VCaP (cell line): Measurements from ENCODE around the gene ADARB2.

ENCODE experiments used
- H3K27ac ChIP-seq: fragments of 450-650 bp; 2 replicates; pipeline ENCODE4 v1.5.1; 2017
- TF ChIP-seq, protein P1 (sequence below): fragments of 450-650 bp; conservative IDR thresholded peaks from 2 replicates; pipeline ENCODE4 v1.5.1; 2017; ENCODE audit warnings: mild to moderate bottlenecking, moderate library complexity

ADARB2 gene

DNA sequence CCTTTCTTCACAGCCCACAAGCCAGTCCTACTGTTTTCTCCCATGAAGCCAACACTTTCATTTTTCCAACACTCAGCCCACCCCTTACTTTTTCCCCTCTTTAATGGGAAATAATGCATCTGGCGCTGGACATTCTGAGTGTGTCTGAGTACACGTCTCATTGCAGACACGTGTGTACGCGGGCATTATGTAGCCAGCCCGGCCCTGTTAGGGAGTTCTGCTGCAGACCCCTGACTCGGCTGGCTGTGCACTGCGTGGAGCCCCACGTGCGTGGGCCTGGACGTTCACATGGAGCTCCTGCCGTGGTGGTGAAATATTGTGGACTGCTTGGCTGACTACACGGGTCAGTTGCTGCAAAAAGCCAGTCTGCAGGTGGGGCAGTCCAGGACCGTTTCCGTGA lies 233.0 kb downstream of the ADARB2 start:
- TF ChIP-seq, protein P1, sequence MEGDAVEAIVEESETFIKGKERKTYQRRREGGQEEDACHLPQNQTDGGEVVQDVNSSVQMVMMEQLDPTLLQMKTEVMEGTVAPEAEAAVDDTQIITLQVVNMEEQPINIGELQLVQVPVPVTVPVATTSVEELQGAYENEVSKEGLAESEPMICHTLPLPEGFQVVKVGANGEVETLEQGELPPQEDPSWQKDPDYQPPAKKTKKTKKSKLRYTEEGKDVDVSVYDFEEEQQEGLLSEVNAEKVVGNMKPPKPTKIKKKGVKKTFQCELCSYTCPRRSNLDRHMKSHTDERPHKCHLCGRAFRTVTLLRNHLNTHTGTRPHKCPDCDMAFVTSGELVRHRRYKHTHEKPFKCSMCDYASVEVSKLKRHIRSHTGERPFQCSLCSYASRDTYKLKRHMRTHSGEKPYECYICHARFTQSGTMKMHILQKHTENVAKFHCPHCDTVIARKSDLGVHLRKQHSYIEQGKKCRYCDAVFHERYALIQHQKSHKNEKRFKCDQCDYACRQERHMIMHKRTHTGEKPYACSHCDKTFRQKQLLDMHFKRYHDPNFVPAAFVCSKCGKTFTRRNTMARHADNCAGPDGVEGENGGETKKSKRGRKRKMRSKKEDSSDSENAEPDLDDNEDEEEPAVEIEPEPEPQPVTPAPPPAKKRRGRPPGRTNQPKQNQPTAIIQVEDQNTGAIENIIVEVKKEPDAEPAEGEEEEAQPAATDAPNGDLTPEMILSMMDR = no peak
- H3K27ac ChIP-seq = no peak overlapping the region

DNA sequence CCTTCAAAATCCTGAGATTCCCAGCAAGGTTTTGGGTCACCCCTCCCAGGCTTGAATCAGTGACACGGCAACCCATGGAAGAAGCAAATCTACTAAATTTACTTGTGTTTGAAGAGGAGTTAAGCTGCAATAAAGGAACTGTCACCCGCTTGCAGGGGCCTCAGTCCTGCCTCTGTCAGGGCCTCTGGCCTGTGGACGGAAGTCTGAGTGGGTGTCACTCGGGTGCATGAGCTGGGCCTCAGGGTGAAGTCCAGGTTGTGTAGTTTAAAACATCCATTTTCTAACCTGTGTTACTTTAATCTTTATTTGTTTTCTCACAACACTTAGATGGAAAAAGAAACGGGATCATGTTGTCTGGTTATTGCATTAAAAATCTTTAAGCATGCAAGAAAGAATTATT lies 234.9 kb downstream of the ADARB2 start:
- H3K27ac ChIP-seq = no peak overlapping the region
- TF ChIP-seq, protein P1 = no peak

DNA sequence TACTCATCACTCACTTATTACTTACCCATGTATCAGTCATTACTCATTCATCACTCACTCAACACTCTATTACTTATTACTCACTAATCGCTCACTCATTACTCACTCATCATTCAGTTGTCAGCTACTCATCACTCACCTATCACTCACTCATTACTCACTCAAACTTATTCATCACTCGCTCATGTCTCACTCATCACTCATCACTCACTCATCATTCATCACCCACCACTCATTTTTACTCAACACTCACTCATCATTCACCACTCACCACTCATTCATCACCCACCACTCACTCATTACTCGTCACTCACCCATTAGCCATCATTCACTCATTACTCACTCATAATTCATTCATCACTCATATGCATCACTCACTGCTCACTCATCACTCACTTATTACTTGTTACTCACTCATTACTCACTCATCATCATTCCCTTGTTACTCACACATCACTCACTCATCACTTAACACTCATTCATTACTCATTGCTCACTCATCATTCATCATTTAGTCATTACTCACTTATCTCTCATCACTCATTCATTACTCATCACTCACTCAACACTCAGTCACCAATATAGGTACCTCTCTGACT lies 237.9 kb downstream of the ADARB2 start:
- TF ChIP-seq, protein P1 = no peak
- no peak overlapping the region for H3K27ac ChIP-seq

DNA sequence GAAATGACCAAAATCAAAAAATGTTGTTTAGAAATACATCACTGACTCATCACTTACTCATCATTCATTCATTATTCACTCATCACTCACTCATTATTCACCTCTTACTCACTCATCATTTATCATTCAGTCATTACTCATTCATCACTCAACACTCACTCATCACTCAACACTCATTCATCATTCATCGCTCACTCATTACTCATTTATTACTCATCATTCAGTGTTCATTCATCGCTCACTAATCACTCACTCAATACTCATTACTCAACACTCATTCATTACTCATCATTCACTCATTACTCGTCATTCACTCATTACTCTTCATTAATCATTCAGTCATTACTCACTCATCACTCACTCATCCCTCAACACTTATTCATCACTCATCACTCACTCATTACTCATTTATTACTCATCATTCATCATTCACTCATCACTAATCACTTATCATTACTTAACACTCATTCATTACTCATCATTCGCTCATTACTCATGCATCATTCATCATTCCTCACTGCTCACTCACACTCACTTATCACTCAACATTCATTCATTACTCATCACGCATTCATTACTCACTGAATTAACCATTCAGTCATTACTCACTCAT lies 238.5 kb downstream of the ADARB2 start:
- TF ChIP-seq, protein P1 = no peak
- H3K27ac ChIP-seq = no peak overlapping the region

DNA sequence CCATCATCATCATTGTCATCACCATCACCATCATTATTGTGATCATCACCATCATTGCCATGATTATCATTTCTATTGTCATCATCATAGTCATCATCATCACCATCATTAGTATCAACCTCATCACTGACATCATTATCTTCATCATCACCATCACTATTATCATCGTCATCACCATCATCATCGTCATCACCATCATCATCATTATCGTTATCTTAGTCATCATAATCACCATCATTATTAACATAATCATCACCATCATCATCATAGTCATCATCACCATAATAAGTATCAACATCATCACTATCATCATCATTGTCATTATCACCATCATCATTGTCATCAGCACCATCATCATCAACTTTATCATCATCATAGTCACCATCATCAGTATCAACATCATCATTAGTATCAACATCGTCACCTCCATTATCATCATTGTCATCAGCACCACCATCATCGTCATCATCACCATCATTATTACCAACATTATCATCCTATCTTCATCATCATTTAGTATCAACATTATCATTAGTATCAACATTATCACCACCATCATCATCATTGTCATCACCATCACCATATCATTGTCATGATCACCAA lies 241.3 kb downstream of the ADARB2 start:
- TF ChIP-seq, protein P1 = no peak

DNA sequence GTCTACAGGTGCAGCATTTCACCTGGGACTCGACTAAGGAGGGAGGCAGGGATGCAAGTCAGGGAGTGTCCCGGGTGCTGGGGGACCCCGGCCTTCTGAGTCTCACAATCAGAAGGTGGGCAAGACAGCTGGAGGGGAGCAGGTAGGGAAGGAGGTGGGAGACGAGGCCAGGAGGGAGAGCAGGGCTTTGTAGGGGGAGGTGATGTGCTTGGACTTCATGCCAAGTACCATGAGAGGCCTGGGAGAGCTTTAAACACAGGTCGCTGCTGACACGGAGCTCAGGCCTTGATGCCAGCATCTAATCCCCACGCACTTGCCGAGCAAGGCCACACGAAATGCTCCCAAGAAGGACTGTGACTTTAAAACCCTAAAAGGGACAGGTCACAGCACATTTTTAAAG lies 244.7 kb downstream of the ADARB2 start:
- H3K27ac ChIP-seq = peak overlapping the region; percentile 46; the same call in 1 of the 2 replicates
- TF ChIP-seq, protein P1 = no peak

More for the DNA sequence above, 241.3 kb downstream of the ADARB2 start:
- H3K27ac ChIP-seq = no peak overlapping the region

DNA sequence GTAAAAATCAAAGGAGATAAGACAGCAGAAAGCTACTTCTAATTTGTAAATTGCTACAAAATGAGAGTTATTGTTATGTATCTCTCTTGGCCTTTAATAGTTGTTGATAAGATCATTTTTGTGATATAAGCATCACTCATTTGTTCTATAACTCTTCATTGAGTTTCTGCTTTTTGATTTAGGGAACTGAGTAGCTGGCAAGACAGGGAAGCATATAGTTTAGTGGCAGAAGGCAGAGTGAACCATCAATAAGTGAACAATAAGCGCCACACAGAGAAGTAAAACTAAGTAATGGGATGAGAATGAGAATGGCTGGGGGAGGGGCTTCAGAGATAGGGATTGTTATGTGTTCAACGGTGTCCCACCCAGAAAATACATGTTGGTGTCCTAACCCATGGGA lies 245.4 kb downstream of the ADARB2 start:
- peak overlapping the region; percentile 46; the same call in 1 of the 2 replicates for H3K27ac ChIP-seq

More for the DNA sequence above, 245.4 kb downstream of the ADARB2 start:
- TF ChIP-seq, protein P1 = no peak
